ENCODE results near the gene ATM.

DNA sequence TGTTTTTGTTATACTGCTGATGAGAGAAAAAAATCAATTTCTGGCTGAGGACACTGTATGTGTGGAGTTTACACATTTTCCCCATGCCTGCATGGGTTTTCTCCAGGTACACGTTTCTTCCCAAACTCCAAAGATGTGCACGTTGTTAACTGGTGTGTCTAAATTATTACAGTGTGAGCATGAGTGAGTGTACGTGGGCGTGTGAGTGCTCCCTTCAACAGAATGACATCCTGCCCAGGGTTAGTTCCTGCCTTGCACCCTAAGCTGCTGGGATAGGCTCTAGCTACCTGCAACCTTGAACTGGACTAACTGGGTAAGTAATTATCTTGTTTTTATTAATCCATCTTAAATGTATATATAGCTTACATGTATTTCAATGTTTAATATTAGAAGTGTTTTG lies 5.9 kb upstream of the ATM start:
- TF ChIP-seq, protein P1, sequence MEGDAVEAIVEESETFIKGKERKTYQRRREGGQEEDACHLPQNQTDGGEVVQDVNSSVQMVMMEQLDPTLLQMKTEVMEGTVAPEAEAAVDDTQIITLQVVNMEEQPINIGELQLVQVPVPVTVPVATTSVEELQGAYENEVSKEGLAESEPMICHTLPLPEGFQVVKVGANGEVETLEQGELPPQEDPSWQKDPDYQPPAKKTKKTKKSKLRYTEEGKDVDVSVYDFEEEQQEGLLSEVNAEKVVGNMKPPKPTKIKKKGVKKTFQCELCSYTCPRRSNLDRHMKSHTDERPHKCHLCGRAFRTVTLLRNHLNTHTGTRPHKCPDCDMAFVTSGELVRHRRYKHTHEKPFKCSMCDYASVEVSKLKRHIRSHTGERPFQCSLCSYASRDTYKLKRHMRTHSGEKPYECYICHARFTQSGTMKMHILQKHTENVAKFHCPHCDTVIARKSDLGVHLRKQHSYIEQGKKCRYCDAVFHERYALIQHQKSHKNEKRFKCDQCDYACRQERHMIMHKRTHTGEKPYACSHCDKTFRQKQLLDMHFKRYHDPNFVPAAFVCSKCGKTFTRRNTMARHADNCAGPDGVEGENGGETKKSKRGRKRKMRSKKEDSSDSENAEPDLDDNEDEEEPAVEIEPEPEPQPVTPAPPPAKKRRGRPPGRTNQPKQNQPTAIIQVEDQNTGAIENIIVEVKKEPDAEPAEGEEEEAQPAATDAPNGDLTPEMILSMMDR (IDR thresholded peaks at IDR 0.05; ENCODE audit: low read depth, low read length), result no peak
- TF ChIP-seq EZH2phosphoT487 (IDR thresholded peaks at IDR 0.05; ENCODE audit: low read depth), result no peak

Data from OCI-LY3 (cell line).